ENCODE measurements around the gene TCF12. TPM values are rescaled to one million over a fixed set of nuclear protein-coding genes. Genes with fewer than 3 reads are reported as not detected.

Gene TCF12
- total RNA-seq, 1 donor from 2014 or later: 123 TPM

- no peak for DNase-seq (ENCODE audit: low spot score)
- Mint-ChIP-seq H3K4me3 (ENCODE audit: unreplicated experiment) (no peak overlapping the region), H3K27ac (ENCODE audit: unreplicated experiment) (peak overlapping the region; percentile 80), H3K27me3 (ENCODE audit: unreplicated experiment) (no peaks in the 10 kb centered on the region), H3K4me1 (ENCODE audit: unreplicated experiment) (no peaks in the 10 kb centered on the region), H3K9me3 (ENCODE audit: unreplicated experiment) (no peaks in the 10 kb centered on the region), H3K36me3 (ENCODE audit: low read depth, unreplicated experiment) (peaks cover 33% of the 10 kb centered on the region)
- no peak for TF ChIP-seq CTCF (IDR thresholded peaks at IDR 0.05; ENCODE audit: unreplicated experiment)
Measured at GRCh38 chr15:57235873-57236272, 317.4 kb downstream of the TCF12 start.

DNA sequence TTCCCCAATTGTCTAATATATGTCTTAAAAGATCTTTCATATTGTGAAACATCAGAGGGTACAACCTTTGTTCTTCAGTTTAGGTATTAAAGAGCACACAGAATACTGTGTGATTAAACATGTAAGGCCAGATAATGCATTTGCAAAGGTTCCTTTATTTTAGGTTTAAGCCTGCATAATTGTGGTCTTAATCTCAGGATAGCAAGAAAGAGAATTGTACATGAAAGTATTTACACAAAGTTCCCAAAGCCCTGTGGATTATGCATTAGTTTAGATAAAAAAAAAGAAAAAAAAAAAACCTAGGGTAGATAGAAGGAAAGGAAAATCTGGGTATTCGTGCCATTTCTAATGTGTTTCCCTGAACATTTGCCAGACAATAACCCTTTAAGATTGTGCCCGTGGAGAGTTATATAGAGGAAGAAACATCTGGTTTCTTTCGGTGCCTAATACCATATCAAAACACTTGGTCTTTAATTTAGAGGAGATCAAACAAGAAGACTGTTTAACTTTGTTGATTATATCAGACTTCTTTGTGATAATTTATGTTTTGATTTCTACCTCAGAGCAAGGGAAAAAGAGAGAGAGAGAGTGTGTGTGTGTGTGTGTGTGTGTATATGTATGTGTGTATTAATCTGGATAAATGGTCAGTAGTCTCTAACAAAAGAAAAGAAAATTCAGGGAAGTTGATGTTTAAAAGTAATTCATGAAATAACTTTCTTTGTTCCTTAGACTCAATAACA is 318.3 kb downstream of the TCF12 start:
- H3K36me3 Mint-ChIP-seq (ENCODE audit: low read depth, unreplicated experiment): peaks cover 33% of the 10 kb centered on the region
- H3K9me3 Mint-ChIP-seq (ENCODE audit: unreplicated experiment): no peaks in the 10 kb centered on the region
- H3K27ac Mint-ChIP-seq (ENCODE audit: unreplicated experiment): no peak overlapping the region
- no peak overlapping the region for H3K4me3 Mint-ChIP-seq (ENCODE audit: unreplicated experiment)
- no peak for DNase-seq (ENCODE audit: low spot score)
- no peaks in the 10 kb centered on the region for H3K27me3 Mint-ChIP-seq (ENCODE audit: unreplicated experiment)
- TF ChIP-seq CTCF (IDR thresholded peaks at IDR 0.05; ENCODE audit: unreplicated experiment): no peak
- H3K4me1 Mint-ChIP-seq (ENCODE audit: unreplicated experiment): no peaks in the 10 kb centered on the region

GRCh38 chr15:57237301-57237642 is 318.8 kb downstream of the TCF12 start:
- no peak for DNase-seq (ENCODE audit: low spot score)
- Mint-ChIP-seq H3K27me3 (ENCODE audit: unreplicated experiment) (no peaks in the 10 kb centered on the region), H3K4me3 (ENCODE audit: unreplicated experiment) (no peak overlapping the region), H3K27ac (ENCODE audit: unreplicated experiment) (no peak overlapping the region), H3K4me1 (ENCODE audit: unreplicated experiment) (no peaks in the 10 kb centered on the region), H3K36me3 (ENCODE audit: low read depth, unreplicated experiment) (peaks cover 33% of the 10 kb centered on the region), H3K9me3 (ENCODE audit: unreplicated experiment) (no peaks in the 10 kb centered on the region)
- no peak for TF ChIP-seq CTCF (IDR thresholded peaks at IDR 0.05; ENCODE audit: unreplicated experiment)

GRCh38 chr15:57237676-57238075 is 319.2 kb downstream of the TCF12 start:
- no peak for TF ChIP-seq CTCF (IDR thresholded peaks at IDR 0.05; ENCODE audit: unreplicated experiment)
- no peak for DNase-seq (ENCODE audit: low spot score)
- peaks cover 33% of the 10 kb centered on the region for H3K36me3 Mint-ChIP-seq (ENCODE audit: low read depth, unreplicated experiment)
- no peaks in the 10 kb centered on the region for H3K4me1 Mint-ChIP-seq (ENCODE audit: unreplicated experiment)
- H3K9me3 Mint-ChIP-seq (ENCODE audit: unreplicated experiment): no peaks in the 10 kb centered on the region
- no peak overlapping the region for H3K4me3 Mint-ChIP-seq (ENCODE audit: unreplicated experiment)
- no peaks in the 10 kb centered on the region for H3K27me3 Mint-ChIP-seq (ENCODE audit: unreplicated experiment)
- H3K27ac Mint-ChIP-seq (ENCODE audit: unreplicated experiment): no peak overlapping the region

DNA sequence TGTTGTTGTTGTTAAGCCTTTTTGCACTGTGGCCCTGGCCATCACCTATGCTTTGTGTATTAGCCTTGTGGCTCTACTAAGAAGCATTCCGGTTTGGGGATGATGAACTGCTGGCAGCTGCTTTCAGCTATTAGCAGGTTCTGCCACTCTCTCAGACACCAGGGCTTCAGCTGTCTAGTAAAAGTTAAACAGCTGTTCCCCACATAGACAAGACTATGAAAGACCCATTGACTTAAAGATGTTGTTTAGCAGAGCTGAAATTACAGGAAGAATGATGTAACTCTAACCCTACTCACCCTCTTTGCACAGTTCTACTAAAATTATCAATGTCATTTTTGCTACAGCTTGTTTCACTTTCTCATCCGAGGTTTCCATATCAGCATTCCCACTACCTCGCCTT is 326.7 kb downstream of the TCF12 start:
- TF ChIP-seq CTCF (IDR thresholded peaks at IDR 0.05; ENCODE audit: unreplicated experiment): no peak
- H3K27ac Mint-ChIP-seq (ENCODE audit: unreplicated experiment): no peak overlapping the region
- no peaks in the 10 kb centered on the region for H3K27me3 Mint-ChIP-seq (ENCODE audit: unreplicated experiment)
- no peak overlapping the region for H3K4me3 Mint-ChIP-seq (ENCODE audit: unreplicated experiment)
- no peaks in the 10 kb centered on the region for H3K9me3 Mint-ChIP-seq (ENCODE audit: unreplicated experiment)
- no peaks in the 10 kb centered on the region for H3K4me1 Mint-ChIP-seq (ENCODE audit: unreplicated experiment)
- DNase-seq (ENCODE audit: low spot score): no peak
- H3K36me3 Mint-ChIP-seq (ENCODE audit: low read depth, unreplicated experiment): peaks cover 27% of the 10 kb centered on the region
